Measurements from ENCODE around the gene HES4. TPM values are rescaled to one million over a fixed set of nuclear protein-coding genes. Genes with fewer than 3 reads are reported as not detected.
"Not testable (repeated sequence)": the region's sequence is repeated elsewhere in the genome, so short reads cannot be mapped to it uniquely, and the experiment has no call there.

The HES4 gene
- polyA plus RNA-seq, 1 experiment: 0.68 TPM

DNA sequence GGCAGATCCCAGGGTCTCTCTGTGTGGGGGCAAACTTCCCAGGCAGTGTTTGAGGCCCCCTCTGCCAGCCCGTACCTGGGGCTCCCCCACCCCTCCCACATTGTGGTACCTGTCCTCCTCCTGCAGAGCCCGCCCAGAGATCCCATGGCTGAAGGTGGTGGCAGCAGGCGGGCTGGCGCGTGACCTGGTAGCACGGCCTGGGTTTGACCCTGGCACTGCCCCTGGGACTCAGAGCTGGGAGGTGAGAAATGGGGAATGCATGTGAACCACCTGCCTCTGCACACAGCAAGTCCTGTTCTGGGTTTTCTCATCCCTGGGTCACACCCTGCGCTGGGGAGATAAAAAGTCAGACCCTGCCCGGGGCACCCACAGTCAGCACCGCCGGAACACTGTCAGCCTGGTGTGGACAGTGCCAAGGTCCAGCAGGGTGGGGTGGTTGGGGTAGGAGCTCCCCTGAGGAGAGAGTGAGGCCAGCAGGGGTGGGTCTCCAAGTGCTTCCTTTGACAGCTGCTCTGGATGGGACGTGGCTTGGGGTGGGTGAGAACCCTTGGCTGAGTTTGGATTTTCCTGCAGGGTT is 31.9 kb upstream of the HES4 start:
- Histone ChIP-seq H3K27ac (ENCODE audit: low read depth, low read length) (no peak overlapping the region), H3K4me3 (ENCODE audit: low read depth, low read length) (no peak overlapping the region), H3K9me3 (ENCODE audit: control insufficient read depth, insufficient read depth, low read length) (no peaks in the 10 kb centered on the region; the same call in 1 of the 2 replicates), H3K27me3 (ENCODE audit: control insufficient read depth, insufficient read depth, low read length) (no peaks in the 10 kb centered on the region)
- CTCF ChIA-PET: interaction anchor here (0.8 to 1.5 kb wide), 3 partner anchors 30 to 292 kb away, joined by 3 to 4 read pairs (median 3); no protein-coding TSS in a partner anchor
- TF ChIP-seq, protein P1, sequence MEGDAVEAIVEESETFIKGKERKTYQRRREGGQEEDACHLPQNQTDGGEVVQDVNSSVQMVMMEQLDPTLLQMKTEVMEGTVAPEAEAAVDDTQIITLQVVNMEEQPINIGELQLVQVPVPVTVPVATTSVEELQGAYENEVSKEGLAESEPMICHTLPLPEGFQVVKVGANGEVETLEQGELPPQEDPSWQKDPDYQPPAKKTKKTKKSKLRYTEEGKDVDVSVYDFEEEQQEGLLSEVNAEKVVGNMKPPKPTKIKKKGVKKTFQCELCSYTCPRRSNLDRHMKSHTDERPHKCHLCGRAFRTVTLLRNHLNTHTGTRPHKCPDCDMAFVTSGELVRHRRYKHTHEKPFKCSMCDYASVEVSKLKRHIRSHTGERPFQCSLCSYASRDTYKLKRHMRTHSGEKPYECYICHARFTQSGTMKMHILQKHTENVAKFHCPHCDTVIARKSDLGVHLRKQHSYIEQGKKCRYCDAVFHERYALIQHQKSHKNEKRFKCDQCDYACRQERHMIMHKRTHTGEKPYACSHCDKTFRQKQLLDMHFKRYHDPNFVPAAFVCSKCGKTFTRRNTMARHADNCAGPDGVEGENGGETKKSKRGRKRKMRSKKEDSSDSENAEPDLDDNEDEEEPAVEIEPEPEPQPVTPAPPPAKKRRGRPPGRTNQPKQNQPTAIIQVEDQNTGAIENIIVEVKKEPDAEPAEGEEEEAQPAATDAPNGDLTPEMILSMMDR (IDR thresholded peaks at IDR 0.05; ENCODE audit: low read depth, low read length): no peak
- POLR2A ChIA-PET: interaction anchor here (1.0 to 1.4 kb wide), 2 partner anchors 9 to 13 kb away, joined by 3 to 5 read pairs; no protein-coding TSS in a partner anchor
- DNase-seq (ENCODE audit: low read depth, low spot score): no peak

DNA sequence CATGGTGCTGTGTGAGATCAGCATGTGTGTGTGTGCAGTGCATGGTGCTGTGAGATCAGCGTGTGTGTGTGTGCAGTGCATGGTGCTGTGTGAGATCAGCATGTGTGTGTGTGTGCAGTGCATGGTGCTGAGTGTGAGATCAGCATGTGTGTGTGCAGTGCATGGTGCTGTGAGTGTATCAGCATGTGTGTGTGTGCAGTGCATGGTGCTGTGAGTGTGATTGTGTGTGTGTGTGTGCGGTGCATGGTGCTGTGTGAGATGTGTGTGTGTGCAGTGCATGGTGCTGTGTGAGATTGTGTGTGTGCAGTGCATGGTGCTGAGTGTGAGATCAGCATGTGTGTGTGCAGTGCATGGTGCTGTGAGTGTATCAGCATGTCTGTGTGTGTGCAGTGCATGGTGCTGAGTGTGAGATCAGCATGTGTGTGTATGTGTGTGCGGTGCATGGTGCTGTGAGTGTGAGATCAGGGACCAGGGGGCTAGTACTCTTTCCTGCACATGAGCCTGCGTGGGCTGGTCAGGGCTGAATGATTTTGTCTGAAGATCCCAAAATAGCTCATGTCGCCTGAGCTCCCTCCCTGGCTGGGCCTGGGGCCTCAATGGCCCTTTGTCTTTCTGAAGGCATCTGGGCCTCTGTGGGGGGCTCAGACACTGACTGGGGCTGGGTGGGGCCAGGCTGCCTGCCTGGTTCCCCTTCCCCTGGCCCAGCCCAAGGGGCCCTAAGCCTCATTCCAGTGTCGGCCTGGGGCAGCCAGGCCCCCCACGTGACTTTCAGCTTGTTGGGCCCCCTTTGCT is 31.2 kb upstream of the HES4 start:
- DNase-seq (ENCODE audit: low read depth, low spot score); H3K27ac ChIP-seq (ENCODE audit: low read depth, low read length); H3K4me3 ChIP-seq (ENCODE audit: low read depth, low read length); H3K27me3 ChIP-seq (ENCODE audit: control insufficient read depth, insufficient read depth, low read length); H3K9me3 ChIP-seq (ENCODE audit: control insufficient read depth, insufficient read depth, low read length): not testable (repeated sequence)
- CTCF ChIA-PET: interaction anchor here (1.3 to 1.5 kb wide), 2 partner anchors 29 to 33 kb away, joined by 3 to 4 read pairs; no protein-coding TSS in a partner anchor
- POLR2A ChIA-PET: interaction anchor here (1.0 kb wide), 1 partner anchor 9 kb away, joined by 3 read pairs; no protein-coding TSS in a partner anchor

DNA sequence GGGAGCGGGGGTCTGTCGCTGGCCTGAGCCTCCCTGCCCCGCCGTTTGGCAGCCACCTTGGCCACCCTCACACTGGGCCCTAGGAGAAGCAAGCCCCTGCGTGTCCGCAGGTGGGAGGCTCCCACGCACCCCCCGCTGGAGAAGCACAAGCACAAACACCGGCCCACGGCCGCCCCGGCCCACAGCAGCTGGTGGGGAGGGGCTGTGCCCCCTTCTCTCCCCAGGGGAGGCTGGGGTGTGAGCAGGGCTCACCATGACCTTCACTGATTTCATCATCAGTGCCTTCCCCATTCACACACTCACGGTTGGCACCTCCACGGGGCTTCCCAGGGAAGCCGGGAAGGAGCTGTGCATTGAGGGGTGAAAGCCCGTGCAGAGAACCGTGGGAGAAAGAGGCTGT is 27.9 kb upstream of the HES4 start:
- H3K27ac ChIP-seq (ENCODE audit: low read depth, low read length): no peak overlapping the region
- POLR2A ChIA-PET: no interaction called here
- DNase-seq (ENCODE audit: low read depth, low spot score): no peak
- no peaks in the 10 kb centered on the region; the same call in 1 of the 2 replicates for H3K9me3 ChIP-seq (ENCODE audit: control insufficient read depth, insufficient read depth, low read length)
- TF ChIP-seq, protein P1 (IDR thresholded peaks at IDR 0.05; ENCODE audit: low read depth, low read length): no peak
- no peaks in the 10 kb centered on the region for H3K27me3 ChIP-seq (ENCODE audit: control insufficient read depth, insufficient read depth, low read length)
- no peak overlapping the region for H3K4me3 ChIP-seq (ENCODE audit: low read depth, low read length)
- CTCF ChIA-PET: no interaction called here

DNA sequence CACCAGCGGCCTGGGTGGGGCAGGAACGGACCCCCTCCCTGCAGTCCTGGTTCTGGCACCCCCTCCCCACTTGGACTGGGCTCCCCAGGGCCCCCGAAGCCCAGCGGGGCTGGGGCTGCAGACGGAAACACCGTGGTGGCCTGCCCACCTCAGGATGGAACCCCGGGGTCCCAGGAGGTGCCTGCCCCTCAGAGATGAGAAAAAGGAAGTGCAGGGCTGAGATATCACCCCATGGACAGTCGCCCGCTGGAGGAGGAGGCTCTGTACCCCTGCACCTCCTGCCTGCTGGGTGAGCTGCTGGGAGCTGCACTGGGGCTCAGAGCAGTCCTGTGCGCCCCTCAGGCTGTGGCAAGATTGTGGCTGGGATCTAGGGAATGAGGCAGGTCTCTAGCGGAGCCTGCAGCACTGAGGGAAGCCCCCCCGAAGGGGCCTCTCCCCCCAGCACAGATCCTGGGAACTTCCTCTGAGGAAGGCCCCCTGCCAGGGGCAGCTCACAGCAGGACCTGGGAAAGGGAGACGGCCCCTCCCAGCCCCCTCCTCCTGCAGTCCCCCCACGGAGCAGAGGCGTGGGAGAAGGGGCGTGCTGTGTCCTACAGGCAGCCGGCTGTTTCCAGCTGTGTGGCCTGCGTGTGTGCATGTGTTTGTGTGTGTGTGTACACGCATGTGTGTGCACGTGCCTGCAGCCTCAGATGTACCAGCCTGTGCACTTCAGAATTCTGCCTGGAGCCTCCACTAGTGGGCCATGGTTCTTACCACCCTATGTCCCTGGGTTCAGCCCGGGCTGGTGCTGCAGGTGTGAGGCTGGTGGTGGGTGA is 26.9 kb upstream of the HES4 start:
- Histone ChIP-seq H3K9me3 (ENCODE audit: control insufficient read depth, insufficient read depth, low read length) (no peaks in the 10 kb centered on the region; the same call in 1 of the 2 replicates), H3K27me3 (ENCODE audit: control insufficient read depth, insufficient read depth, low read length) (no peaks in the 10 kb centered on the region), H3K4me3 (ENCODE audit: low read depth, low read length) (no peak overlapping the region), H3K27ac (ENCODE audit: low read depth, low read length) (no peak overlapping the region)
- ChIA-PET POLR2A (no interaction called here), CTCF (no interaction called here)
- DNase-seq (ENCODE audit: low read depth, low spot score): no peak
- TF ChIP-seq, protein P1 (IDR thresholded peaks at IDR 0.05; ENCODE audit: low read depth, low read length): no peak

DNA sequence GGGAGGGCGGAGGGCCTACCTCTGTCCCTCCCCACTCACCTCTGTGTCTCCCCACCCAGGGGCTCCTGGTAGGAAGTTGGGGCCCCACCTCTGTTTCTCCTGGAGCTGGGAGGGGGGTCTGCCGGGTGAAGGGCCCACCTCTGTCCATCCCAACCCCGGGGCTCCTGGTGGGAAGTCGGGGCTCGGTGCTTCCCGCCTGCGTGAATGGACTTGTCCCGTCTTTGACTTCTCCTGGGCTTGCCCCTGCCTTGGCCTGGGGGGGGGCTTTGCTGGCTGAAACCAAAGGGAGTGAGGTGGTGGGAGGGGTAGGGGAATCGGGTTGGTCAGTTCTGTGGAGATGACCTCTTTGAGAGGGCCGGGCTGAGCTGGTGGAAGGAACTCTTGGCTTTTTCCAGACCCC is 25.8 kb upstream of the HES4 start:
- POLR2A ChIA-PET: no interaction called here

More for the DNA sequence above, 25.8 kb upstream of the HES4 start:
- TF ChIP-seq, protein P1 (IDR thresholded peaks at IDR 0.05; ENCODE audit: low read depth, low read length): no peak
- CTCF ChIA-PET: no interaction called here
- no peak for DNase-seq (ENCODE audit: low read depth, low spot score)
- H3K27ac ChIP-seq (ENCODE audit: low read depth, low read length): no peak overlapping the region
- no peaks in the 10 kb centered on the region; the same call in 1 of the 2 replicates for H3K9me3 ChIP-seq (ENCODE audit: control insufficient read depth, insufficient read depth, low read length)
- H3K27me3 ChIP-seq (ENCODE audit: control insufficient read depth, insufficient read depth, low read length): no peaks in the 10 kb centered on the region
- H3K4me3 ChIP-seq (ENCODE audit: low read depth, low read length): no peak overlapping the region

All from AG04450 (cell line).